ENCODE data around the gene EXD1. TPM values are rescaled to one million over a fixed set of nuclear protein-coding genes. Genes with fewer than 3 reads are reported as not detected.

The EXD1 gene
- total and polyA plus RNA-seq, 2 of the 13 experiments (the other 11 are each of a cell fraction or from before 2014, with no cell fraction given), result not detected

DNA sequence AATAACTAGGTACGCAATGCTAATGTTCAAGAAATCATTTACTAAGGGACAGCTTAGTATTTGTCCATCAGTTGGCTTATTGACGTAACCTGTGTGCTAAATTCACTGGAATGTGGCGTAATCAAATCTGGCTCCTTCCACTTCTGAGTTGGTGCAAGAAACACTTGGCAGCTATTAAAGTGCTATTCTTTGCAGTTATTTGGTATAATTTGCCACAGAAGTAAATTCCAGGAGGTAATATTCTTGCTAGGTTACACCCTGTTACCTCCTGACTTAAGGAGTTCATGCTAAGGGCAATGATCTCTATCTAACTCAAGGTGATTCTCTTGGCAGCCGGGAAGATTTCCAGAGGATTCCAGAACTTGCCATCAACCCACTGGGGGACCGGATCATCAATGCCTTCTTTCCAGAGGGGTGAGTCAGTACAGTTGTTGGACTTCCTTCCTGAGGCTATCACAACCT lies 26.1 kb upstream of the EXD1 start (continued):
- TF ChIP-seq HNF4G (IDR thresholded peaks at IDR 0.05; ENCODE audit: borderline replicate concordance, low read depth, low read length), result peak; percentile 24; the same call in 1 of the 2 replicates
- no peak for TF ChIP-seq HNF4G (CRISPR knock-in tag; IDR thresholded peaks at IDR 0.05; ENCODE audit: borderline replicate concordance, low read depth)
- TF ChIP-seq ZNF30 (CRISPR knock-in tag; IDR thresholded peaks at IDR 0.05), result no peak
- no peak for TF ChIP-seq MXI1 (IDR thresholded peaks at IDR 0.05; ENCODE audit: borderline replicate concordance, low read depth, low read length)
- no peak for TF ChIP-seq SRY (CRISPR knock-in tag; IDR thresholded peaks at IDR 0.05)
- 0 out of 2 replicates have a peak, but pooled peaks have one; percentile 30 for TF ChIP-seq CHD4 (IDR thresholded peaks at IDR 0.05; ENCODE audit: borderline replicate concordance, low read length)
- no peak for TF ChIP-seq ZNF564 (CRISPR knock-in tag; IDR thresholded peaks at IDR 0.05)
- TF ChIP-seq FOXP1 (IDR thresholded peaks at IDR 0.05), result no peak
- TF ChIP-seq FOXP1 (CRISPR knock-in tag; IDR thresholded peaks at IDR 0.05), result peak; percentile 40; the same call in 1 of the 2 replicates
- no peak for TF ChIP-seq SMAD9 (CRISPR knock-in tag; IDR thresholded peaks at IDR 0.05)
- TF ChIP-seq ATF1 (CRISPR knock-in tag; IDR thresholded peaks at IDR 0.05), result no peak
- peak; percentile 64 to 67; a peak in 2 of 4 replicates for TF ChIP-seq EP300 (IDR thresholded peaks at IDR 0.05; ENCODE audit: low read depth in 2 of 2, low read length in 2 of 2)
- TF ChIP-seq EP300 (CRISPR knock-in tag; IDR thresholded peaks at IDR 0.05; ENCODE audit: borderline replicate concordance), result 0 out of 2 replicates have a peak, but pooled peaks have one; percentile 27
- peak; percentile 30; the same call in 1 of the 2 replicates for TF ChIP-seq HOXA3 (CRISPR knock-in tag; IDR thresholded peaks at IDR 0.05)
- TF ChIP-seq CREM (IDR thresholded peaks at IDR 0.05), result peak; percentile 40; the same call in 1 of the 2 replicates
- no peak for TF ChIP-seq CREM (CRISPR knock-in tag; IDR thresholded peaks at IDR 0.05)
- no peak for TF ChIP-seq EED (CRISPR knock-in tag; IDR thresholded peaks at IDR 0.05)
- TF ChIP-seq, protein P1, sequence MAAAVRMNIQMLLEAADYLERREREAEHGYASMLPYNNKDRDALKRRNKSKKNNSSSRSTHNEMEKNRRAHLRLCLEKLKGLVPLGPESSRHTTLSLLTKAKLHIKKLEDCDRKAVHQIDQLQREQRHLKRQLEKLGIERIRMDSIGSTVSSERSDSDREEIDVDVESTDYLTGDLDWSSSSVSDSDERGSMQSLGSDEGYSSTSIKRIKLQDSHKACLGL (CRISPR knock-in tag; IDR thresholded peaks at IDR 0.05), result no peak
- TF ChIP-seq XRCC5 (optimal IDR thresholded peaks at IDR 0.05; ENCODE audit: low read length), result no peak
- TF ChIP-seq ZNF737 (CRISPR knock-in tag; IDR thresholded peaks at IDR 0.05; ENCODE audit: borderline replicate concordance), result no peak
- TF ChIP-seq RXRA (CRISPR knock-in tag; IDR thresholded peaks at IDR 0.05), result peak; percentile 25; the same call in 1 of the 2 replicates
- no peak for TF ChIP-seq CREB1 (IDR thresholded peaks at IDR 0.05)
- TF ChIP-seq CREB1 (CRISPR knock-in tag; IDR thresholded peaks at IDR 0.05), result peak; percentile 44; the same call in 1 of the 2 replicates
- TF ChIP-seq TEAD2 (CRISPR knock-in tag; IDR thresholded peaks at IDR 0.05), result no peak
- TF ChIP-seq EHMT2 (IDR thresholded peaks at IDR 0.05; ENCODE audit: borderline replicate concordance, low read depth, low read length), result no peak; the same call in 1 of the 2 replicates
- TF ChIP-seq, protein P2, sequence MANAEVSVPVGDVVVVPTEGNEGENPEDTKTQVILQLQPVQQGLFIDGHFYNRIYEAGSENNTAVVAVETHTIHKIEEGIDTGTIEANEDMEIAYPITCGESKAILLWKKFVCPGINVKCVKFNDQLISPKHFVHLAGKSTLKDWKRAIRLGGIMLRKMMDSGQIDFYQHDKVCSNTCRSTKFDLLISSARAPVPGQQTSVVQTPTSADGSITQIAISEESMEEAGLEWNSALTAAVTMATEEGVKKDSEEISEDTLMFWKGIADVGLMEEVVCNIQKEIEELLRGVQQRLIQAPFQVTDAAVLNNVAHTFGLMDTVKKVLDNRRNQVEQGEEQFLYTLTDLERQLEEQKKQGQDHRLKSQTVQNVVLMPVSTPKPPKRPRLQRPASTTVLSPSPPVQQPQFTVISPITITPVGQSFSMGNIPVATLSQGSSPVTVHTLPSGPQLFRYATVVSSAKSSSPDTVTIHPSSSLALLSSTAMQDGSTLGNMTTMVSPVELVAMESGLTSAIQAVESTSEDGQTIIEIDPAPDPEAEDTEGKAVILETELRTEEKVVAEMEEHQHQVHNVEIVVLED (CRISPR knock-in tag; IDR thresholded peaks at IDR 0.05; ENCODE audit: borderline replicate concordance), result no peak
- TF ChIP-seq, protein P3, sequence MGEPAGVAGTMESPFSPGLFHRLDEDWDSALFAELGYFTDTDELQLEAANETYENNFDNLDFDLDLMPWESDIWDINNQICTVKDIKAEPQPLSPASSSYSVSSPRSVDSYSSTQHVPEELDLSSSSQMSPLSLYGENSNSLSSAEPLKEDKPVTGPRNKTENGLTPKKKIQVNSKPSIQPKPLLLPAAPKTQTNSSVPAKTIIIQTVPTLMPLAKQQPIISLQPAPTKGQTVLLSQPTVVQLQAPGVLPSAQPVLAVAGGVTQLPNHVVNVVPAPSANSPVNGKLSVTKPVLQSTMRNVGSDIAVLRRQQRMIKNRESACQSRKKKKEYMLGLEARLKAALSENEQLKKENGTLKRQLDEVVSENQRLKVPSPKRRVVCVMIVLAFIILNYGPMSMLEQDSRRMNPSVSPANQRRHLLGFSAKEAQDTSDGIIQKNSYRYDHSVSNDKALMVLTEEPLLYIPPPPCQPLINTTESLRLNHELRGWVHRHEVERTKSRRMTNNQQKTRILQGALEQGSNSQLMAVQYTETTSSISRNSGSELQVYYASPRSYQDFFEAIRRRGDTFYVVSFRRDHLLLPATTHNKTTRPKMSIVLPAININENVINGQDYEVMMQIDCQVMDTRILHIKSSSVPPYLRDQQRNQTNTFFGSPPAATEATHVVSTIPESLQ (CRISPR knock-in tag; conservative IDR thresholded peaks at IDR 0.05), result no peak
- 0 out of 2 replicates have a peak, but pooled peaks have one; percentile 34 for TF ChIP-seq MIXL1 (CRISPR knock-in tag; IDR thresholded peaks at IDR 0.05)
- TF ChIP-seq CEBPG (CRISPR knock-in tag; IDR thresholded peaks at IDR 0.05), result peak; percentile 93

All from HepG2 (cell line).